H9 (cell line): ENCODE results near the gene TADA2B. TPM values are rescaled to one million over a fixed set of nuclear protein-coding genes. Genes with fewer than 3 reads are reported as not detected.

Experiments
- DNase-seq: peaks from one replicate; pipeline ENCODE4 v3.0.0-alpha.2; 2017
- H2AFZ ChIP-seq: one replicate; pipeline ENCODE4 v1.6.1; 2013; ENCODE audit warnings: mild to moderate bottlenecking, low read length, control low read depth, moderate library complexity
- H2AK5ac ChIP-seq: 2 replicates; pipeline ENCODE4 v1.6.1; 2013; ENCODE audit warnings: low read length, control low read depth, mixed read lengths; ENCODE audit not compliant: insufficient read length
- H2BK120ac ChIP-seq: one replicate; pipeline ENCODE4 v1.6.1; 2013; ENCODE audit warnings: low read depth, mild to moderate bottlenecking, low read length, control low read depth, inconsistent platforms; ENCODE audit not compliant: poor library complexity, severe bottlenecking
- H2BK12ac ChIP-seq: 2 replicates; pipeline ENCODE4 v1.6.1; 2013; ENCODE audit warnings: low read length, control low read depth, mixed read lengths, low read depth; ENCODE audit not compliant: insufficient read length
- H2BK15ac ChIP-seq: 2 replicates; pipeline ENCODE4 v1.6.1; 2013; ENCODE audit warnings: low read depth, low read length, control low read depth
- H2BK20ac ChIP-seq: one replicate; pipeline ENCODE4 v1.6.1; 2013; ENCODE audit warnings: low read depth, mild to moderate bottlenecking, low read length, control low read depth, inconsistent platforms; ENCODE audit not compliant: poor library complexity, severe bottlenecking
- H2BK5ac ChIP-seq: 2 replicates; pipeline ENCODE4 v1.6.1; 2013; ENCODE audit warnings: low read length, control low read depth, mixed read lengths; ENCODE audit not compliant: insufficient read length
- H3K14ac ChIP-seq: 2 replicates; pipeline ENCODE4 v1.6.1; 2013; ENCODE audit warnings: low read length, control low read depth; ENCODE audit not compliant: insufficient read depth
- H3K18ac ChIP-seq: 2 replicates; pipeline ENCODE4 v1.6.1; 2013; ENCODE audit warnings: low read depth, mild to moderate bottlenecking, mixed read lengths, low read length, control low read depth; ENCODE audit not compliant: insufficient read length
- H3K23ac ChIP-seq: 2 replicates; pipeline ENCODE4 v1.6.1; 2013; ENCODE audit warnings: low read length, control low read depth, mixed read lengths, low read depth; ENCODE audit not compliant: insufficient read length
- H3K23me2 ChIP-seq: 2 replicates; pipeline ENCODE4 v1.6.1; 2013; ENCODE audit warnings: low read depth, mild to moderate bottlenecking, mixed read lengths, low read length, control low read depth; ENCODE audit not compliant: insufficient read length, poor library complexity, severe bottlenecking
- H3K27ac ChIP-seq: 2 replicates; pipeline ENCODE4 v1.5.1; 2013; ENCODE audit warnings: low read length, control low read depth, mixed read lengths, low read depth; ENCODE audit not compliant: insufficient read length
- H3K27me3 ChIP-seq: 2 replicates; pipeline ENCODE4 v1.6.1; 2013; ENCODE audit warnings: low read length, control low read depth, inconsistent platforms; ENCODE audit not compliant: insufficient read depth
- H3K4ac ChIP-seq: 2 replicates; pipeline ENCODE4 v1.6.1; 2013; ENCODE audit warnings: low read depth, mild to moderate bottlenecking, control low read depth, inconsistent platforms, low read length, moderate library complexity
- H3K4me1 ChIP-seq: 2 replicates; pipeline ENCODE4 v1.6.1; 2013; ENCODE audit warnings: low read length, control low read depth, inconsistent platforms; ENCODE audit not compliant: insufficient read depth
- H3K4me2 ChIP-seq: 2 replicates; pipeline ENCODE4 v1.6.1; 2013; ENCODE audit warnings: low read length, control low read depth, mixed read lengths; ENCODE audit not compliant: insufficient read length, insufficient read depth
- H3K56ac ChIP-seq: 2 replicates; pipeline ENCODE4 v1.6.1; 2013; ENCODE audit warnings: low read depth, mild to moderate bottlenecking, mixed read lengths, low read length, control low read depth; ENCODE audit not compliant: insufficient read length
- H3K79me1 ChIP-seq: 2 replicates; pipeline ENCODE4 v1.6.1; 2013; ENCODE audit warnings: low read depth, mild to moderate bottlenecking, moderate library complexity, low read length, control low read depth, inconsistent platforms; ENCODE audit not compliant: insufficient read depth, poor library complexity, severe bottlenecking
- H3K79me2 ChIP-seq: 2 replicates; pipeline ENCODE4 v1.6.1; 2013; ENCODE audit warnings: low read length, control low read depth, inconsistent platforms; ENCODE audit not compliant: insufficient read depth
- H3K9ac ChIP-seq: 2 replicates; pipeline ENCODE4 v1.6.1; 2013; ENCODE audit warnings: low read length, control low read depth, mixed read lengths; ENCODE audit not compliant: insufficient read length; ENCODE audit errors: extremely low read depth
- H3K9me3 ChIP-seq: one replicate; pipeline ENCODE4 v1.6.1; 2013; ENCODE audit warnings: low read depth, low read length, inconsistent platforms; ENCODE audit not compliant: control insufficient read depth
- H3T11ph ChIP-seq: one replicate; pipeline ENCODE4 v1.6.1; 2013; ENCODE audit warnings: mild to moderate bottlenecking, low read length, control low read depth, inconsistent platforms
- H4K20me1 ChIP-seq: one replicate; pipeline ENCODE4 v1.6.1; 2013; ENCODE audit not compliant: control insufficient read depth, insufficient read length, insufficient read depth
- H4K5ac ChIP-seq: 2 replicates; pipeline ENCODE4 v1.6.1; 2013; ENCODE audit warnings: low read depth, mild to moderate bottlenecking, mixed read lengths, low read length, control low read depth; ENCODE audit not compliant: insufficient read length
- H4K8ac ChIP-seq: replicated peaks from 2 replicates; pipeline ENCODE4 v1.6.1; 2013; ENCODE audit warnings: low read length, control low read depth, mixed read lengths, low read depth; ENCODE audit not compliant: insufficient read length
- H4K91ac ChIP-seq: 2 replicates; pipeline ENCODE4 v1.6.1; 2013; ENCODE audit warnings: low read depth, mild to moderate bottlenecking, moderate library complexity, mixed read lengths, low read length, control low read depth; ENCODE audit not compliant: insufficient read length
- H3K27ac Mint-ChIP-seq, 3 experiments: 2 replicates in 2 of 3; 3 replicates in 1 of 3; pipeline ENCODE4 v1.8.0; 2020 to 2021; ENCODE audit warnings: mixed read lengths in 3 of 3, mild to moderate bottlenecking in 1 of 3, moderate library complexity in 1 of 3
- H3K27me3 Mint-ChIP-seq: 2 replicates; pipeline ENCODE4 v1.8.0; 2021; ENCODE audit warnings: low read depth, mild to moderate bottlenecking, moderate library complexity, mixed read lengths
- H3K36me3 Mint-ChIP-seq, 3 experiments: 2 replicates in 2 of 3; 3 replicates in 1 of 3; pipeline ENCODE4 v1.8.0; 2020 to 2021; ENCODE audit warnings: low read depth in 3 of 3, mixed read lengths in 3 of 3; ENCODE audit not compliant: insufficient read depth in 1 of 3
- H3K4me1 Mint-ChIP-seq, 2 experiments: 2 replicates each; pipeline ENCODE4 v1.8.0; 2020; ENCODE audit warnings: mixed read lengths in 2 of 2
- H3K4me3 Mint-ChIP-seq, 2 experiments: 2 replicates in 1 of 2; 3 replicates in 1 of 2; pipeline ENCODE4 v1.8.0; 2020 to 2021; ENCODE audit warnings: mild to moderate bottlenecking in 2 of 2, mixed read lengths in 2 of 2, moderate library complexity in 1 of 2
- H3K9me3 Mint-ChIP-seq, 2 experiments: 2 replicates in 1 of 2; 3 replicates in 1 of 2; pipeline ENCODE4 v1.8.0; 2020; ENCODE audit warnings: mild to moderate bottlenecking in 2 of 2, mixed read lengths in 2 of 2, moderate library complexity in 1 of 2
- CTCF ChIP-seq: fragments of 200-600 bp; sonication (generic); conservative IDR thresholded peaks from 3 replicates; pipeline ENCODE4 v1.8.0; 2021; ENCODE audit warnings: antibody characterized with exemption, mild to moderate bottlenecking
- WGBS: extraction: QIAGEN DNeasy Blood & Tissue Kit; methylation state at CpG from one replicate; pipeline ENCODE4 v1.1.7; 2013; ENCODE audit warnings: missing lambda C conversion rate, low lambda C conversion rate, mixed read lengths; ENCODE audit not compliant: insufficient read length; ENCODE audit errors: extremely low coverage; 5-methylcytosine and 5-hydroxymethylcytosine counted together
- total RNA-seq: library from RNA; stranded (reverse); gene quantifications from 2 replicates; pipeline ENCODE4 v1.2.1, GENCODE V29; 2021

Gene TADA2B
- total RNA-seq, 1 experiment from 2014 or later = 14.0 TPM

GRCh38 chr4:7073526-7074390 is 30.6 kb downstream of the TADA2B start:
- H2AK5ac ChIP-seq = no peak overlapping the region
- no peak overlapping the region for H3K4ac ChIP-seq
- no peak overlapping the region for H2BK12ac ChIP-seq
- H3K23me2 ChIP-seq = peaks cover 1% of the 10 kb centered on the region
- no peak for TF ChIP-seq CTCF
- no peaks in the 10 kb centered on the region for H3K79me1 ChIP-seq
- H4K20me1 ChIP-seq = no peaks in the 10 kb centered on the region
- Mint-ChIP-seq H3K4me3 (peak overlapping the region in 1 of 2 experiments; percentile 48; a peak in 1 of 5 replicates), H3K27me3 (peaks cover 57% of the 10 kb centered on the region), H3K36me3 (no peaks in the 10 kb centered on the region), H3K27ac (no peak overlapping the region), H3K4me1 (peaks cover 5 to 9% of the 10 kb centered on the region in 2 experiments), H3K9me3 (no peaks in the 10 kb centered on the region)
- no peaks in the 10 kb centered on the region for H3K9me3 ChIP-seq
- H3K4me2 ChIP-seq = no peak overlapping the region
- H3K56ac ChIP-seq = no peak overlapping the region
- no peaks in the 10 kb centered on the region for H3K4me1 ChIP-seq
- no CpG with 5 or more reads among the region's 18 CpGs for WGBS
- H3K79me2 ChIP-seq = no peaks in the 10 kb centered on the region
- no peak overlapping the region for H4K5ac ChIP-seq
- no peak overlapping the region for H3K9ac ChIP-seq
- H3T11ph ChIP-seq = no peak overlapping the region
- peak; percentile 69 for DNase-seq
- H2BK5ac ChIP-seq = no peak overlapping the region
- no peak overlapping the region for H2BK120ac ChIP-seq
- no peak overlapping the region for H3K23ac ChIP-seq
- no peak overlapping the region for H3K18ac ChIP-seq
- H4K91ac ChIP-seq = no peak overlapping the region
- no peaks in the 10 kb centered on the region for H3K27me3 ChIP-seq
- no peak overlapping the region for H4K8ac ChIP-seq
- no peak overlapping the region for H2BK20ac ChIP-seq
- H3K27ac ChIP-seq = no peak overlapping the region
- no peak overlapping the region for H2BK15ac ChIP-seq
- H3K14ac ChIP-seq = no peak overlapping the region
- no peak overlapping the region for H2AFZ ChIP-seq
